B cell (primary cell): ENCODE results near the gene RCBTB2.

ENCODE experiments used
- EZH2 ChIP-seq: IDR thresholded peaks from 2 replicates; pipeline ENCODE4 v1.6.1; 2012; ENCODE audit warnings: borderline replicate concordance, low read depth, mild to moderate bottlenecking, moderate library complexity, low read length; ENCODE audit not compliant: insufficient read depth, poor library complexity, severe bottlenecking
- TF ChIP-seq, protein P1 (sequence below): fragments of 200-600 bp; IDR thresholded peaks from one replicate; pipeline ENCODE4 v1.8.0; 2022; ENCODE audit warnings: antibody characterized with exemption, mild to moderate bottlenecking

DNA sequence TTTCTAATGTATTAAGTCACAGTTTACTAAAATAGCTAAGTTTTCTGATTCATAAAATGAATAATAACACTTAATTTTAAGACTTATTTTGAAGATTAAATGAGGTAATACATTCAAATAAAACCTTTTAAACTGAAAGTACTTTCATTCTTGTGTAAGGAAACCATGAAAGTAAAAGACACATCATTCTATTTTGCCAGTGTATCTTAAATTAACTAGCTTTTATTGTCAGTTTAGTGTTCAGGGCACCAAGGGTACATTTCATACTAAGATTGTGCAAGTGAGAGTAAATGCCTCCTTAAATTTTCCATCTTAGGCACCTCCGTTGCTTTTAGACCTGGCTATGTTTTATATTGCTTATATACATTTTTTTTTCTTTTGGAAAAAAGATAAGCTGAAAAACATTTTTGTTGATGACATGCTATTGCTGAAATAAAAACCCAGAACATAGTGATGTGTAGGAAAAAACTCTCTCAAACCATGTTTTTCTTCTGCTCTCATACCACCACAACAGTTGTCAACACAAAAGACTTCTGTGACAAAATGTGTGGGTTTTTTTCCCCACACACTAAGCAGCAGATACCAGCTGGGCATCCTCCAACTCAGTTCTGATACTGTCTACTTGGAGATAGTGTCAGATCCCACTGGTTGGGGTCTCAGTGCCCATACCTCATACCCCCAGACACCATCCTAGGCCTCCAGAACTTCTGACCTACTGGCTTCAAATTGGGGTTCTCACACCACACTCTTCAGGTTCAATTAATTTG is 89.3 kb downstream of the RCBTB2 start:
- TF ChIP-seq, protein P1, sequence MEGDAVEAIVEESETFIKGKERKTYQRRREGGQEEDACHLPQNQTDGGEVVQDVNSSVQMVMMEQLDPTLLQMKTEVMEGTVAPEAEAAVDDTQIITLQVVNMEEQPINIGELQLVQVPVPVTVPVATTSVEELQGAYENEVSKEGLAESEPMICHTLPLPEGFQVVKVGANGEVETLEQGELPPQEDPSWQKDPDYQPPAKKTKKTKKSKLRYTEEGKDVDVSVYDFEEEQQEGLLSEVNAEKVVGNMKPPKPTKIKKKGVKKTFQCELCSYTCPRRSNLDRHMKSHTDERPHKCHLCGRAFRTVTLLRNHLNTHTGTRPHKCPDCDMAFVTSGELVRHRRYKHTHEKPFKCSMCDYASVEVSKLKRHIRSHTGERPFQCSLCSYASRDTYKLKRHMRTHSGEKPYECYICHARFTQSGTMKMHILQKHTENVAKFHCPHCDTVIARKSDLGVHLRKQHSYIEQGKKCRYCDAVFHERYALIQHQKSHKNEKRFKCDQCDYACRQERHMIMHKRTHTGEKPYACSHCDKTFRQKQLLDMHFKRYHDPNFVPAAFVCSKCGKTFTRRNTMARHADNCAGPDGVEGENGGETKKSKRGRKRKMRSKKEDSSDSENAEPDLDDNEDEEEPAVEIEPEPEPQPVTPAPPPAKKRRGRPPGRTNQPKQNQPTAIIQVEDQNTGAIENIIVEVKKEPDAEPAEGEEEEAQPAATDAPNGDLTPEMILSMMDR, result no peak
- TF ChIP-seq EZH2, result no peak
